ENCODE data around the gene MINDY4. TPM values are rescaled to one million over a fixed set of nuclear protein-coding genes. Genes with fewer than 3 reads are reported as not detected.

Gene MINDY4
- total and polyA plus RNA-seq, 2 of the 4 experiments (the other 2 are of a cell fraction) = 1.8 to 3.6 TPM

- no peak overlapping the region for H2AK5ac ChIP-seq (ENCODE audit: low read depth, low read length)
- H3K4me2 ChIP-seq (ENCODE audit: low read depth, low read length) = no peak overlapping the region
- no peak overlapping the region for H3K27ac ChIP-seq (ENCODE audit: insufficient read depth, low read length)
- in situ Hi-C loops (cut with MboI; ENCODE audit: low sequenced_read_pairs) = no loop called here
- ChIA-PET POLR2A (ENCODE audit: unreplicated experiment) (no interaction called here), CTCF (no interaction called here)
- H4K20me1 ChIP-seq (ENCODE audit: insufficient read depth, low read length) = no peaks in the 10 kb centered on the region
- no peaks in the 10 kb centered on the region for H3K9me3 ChIP-seq (ENCODE audit: control insufficient read depth, insufficient read depth, low read length)
- H2AFZ ChIP-seq (replicated peaks; ENCODE audit: low read length, poor library complexity) = no peak overlapping the region
- dilution Hi-C loops (cut with HindIII; ENCODE audit: low sequenced_read_pairs, unreplicated experiment) = no loop called here
- no peak overlapping the region for H2BK5ac ChIP-seq (ENCODE audit: low read depth, low read length, poor library complexity, severe bottlenecking)
- H2BK20ac ChIP-seq (ENCODE audit: low read depth, low read length) = no peak overlapping the region
- H2BK15ac ChIP-seq (ENCODE audit: low read depth, low read length) = no peak overlapping the region
- H3K23ac ChIP-seq (ENCODE audit: low read depth, low read length) = no peak overlapping the region
- TF ChIP-seq MXI1 (IDR thresholded peaks at IDR 0.05; ENCODE audit: borderline replicate concordance, low read depth, low read length) (no peak), FOS (IDR thresholded peaks at IDR 0.05; ENCODE audit: low read depth, low read length) (no peak), MAFK (IDR thresholded peaks at IDR 0.05; ENCODE audit: low read depth, low read length) (no peak), RAD21 (IDR thresholded peaks at IDR 0.05; ENCODE audit: low read length) (no peak), POLR2A (IDR thresholded peaks at IDR 0.05; ENCODE audit: low read depth, low read length) (no peak), CHD1 (IDR thresholded peaks at IDR 0.05; ENCODE audit: low read depth, low read length) (no peak), USF2 (IDR thresholded peaks at IDR 0.05; ENCODE audit: low read depth, low read length) (no peak), RCOR1 (IDR thresholded peaks at IDR 0.05; ENCODE audit: insufficient replicate concordance, low read length) (no peak), BHLHE40 (IDR thresholded peaks at IDR 0.05; ENCODE audit: low read depth, low read length) (no peak), MAZ (IDR thresholded peaks at IDR 0.05; ENCODE audit: borderline replicate concordance, low read depth, low read length) (no peak), SMC3 (IDR thresholded peaks at IDR 0.05; ENCODE audit: low read depth, low read length) (no peak), CTCF (conservative IDR thresholded peaks at IDR 0.05; ENCODE audit: low read depth, low read length) (no peak), NFE2L2 (IDR thresholded peaks at IDR 0.05; ENCODE audit: low read depth, low read length) (no peak), RFX5 (IDR thresholded peaks at IDR 0.05; ENCODE audit: low read depth, low read length) (no peak), ELK1 (IDR thresholded peaks at IDR 0.05; ENCODE audit: borderline replicate concordance, low read depth, low read length) (no peak), CEBPB (IDR thresholded peaks at IDR 0.05; ENCODE audit: low read depth, low read length) (no peak)
- H3K56ac ChIP-seq (ENCODE audit: extremely low read depth, insufficient read depth, low read length) = no peak overlapping the region
- BruUV-seq (replicated peaks) = no TSS peak
- H3K27me3 ChIP-seq (ENCODE audit: control insufficient read depth, insufficient read depth, low read length) = no peaks in the 10 kb centered on the region
- no peak overlapping the region for H3K4me3 ChIP-seq (ENCODE audit: insufficient read depth, low read depth, low read length)
- no peaks in the 10 kb centered on the region for H3K36me3 ChIP-seq (ENCODE audit: control insufficient read depth, insufficient read depth, low read length)
- no peak overlapping the region for H3K14ac ChIP-seq (replicated peaks; ENCODE audit: low read depth, low read length)
- H3K4ac ChIP-seq (ENCODE audit: low read depth, low read length) = no peak overlapping the region
- no peak for ATAC-seq (ENCODE audit: low read depth)
- H2AK9ac ChIP-seq (replicated peaks; ENCODE audit: low read depth, low read length, poor library complexity) = peak overlapping the region; percentile 44
- H3K79me1 ChIP-seq (ENCODE audit: low read depth in 1 of 2, low read length in 2 of 2) = no peaks in the 10 kb centered on the region
- DNase-seq = no peak
- intact Hi-C loops (cut with micrococcal nuclease) = no loop called here
- H4K8ac ChIP-seq (ENCODE audit: low read depth in 2 of 2, low read length in 2 of 2) = no peak overlapping the region
- H3K9ac ChIP-seq (ENCODE audit: low read depth, low read length) = no peak overlapping the region
- peaks cover 4% of the 10 kb centered on the region; the same call in 1 of the 2 replicates for H3K4me1 ChIP-seq (ENCODE audit: control insufficient read depth, insufficient read depth, low read length)
- WGBS, 2 experiments (ENCODE audit: extremely low coverage in 2 of 2, insufficient read length in 1 of 2) = 97% methylated on average over 15 of the region's 17 CpGs; no CpG with 5 or more reads in 1 of the 2 experiments
- H3K9me1 ChIP-seq (ENCODE audit: insufficient read depth, low read length) = peaks cover 8% of the 10 kb centered on the region
- H4K5ac ChIP-seq (ENCODE audit: low read depth, low read length) = no peak overlapping the region
- H4K91ac ChIP-seq (ENCODE audit: insufficient read depth, low read depth, low read length) = no peak overlapping the region
- no peak overlapping the region for H3K18ac ChIP-seq (ENCODE audit: low read depth, low read length)
- no peak overlapping the region for H2BK120ac ChIP-seq (ENCODE audit: low read depth, low read length)
These were observed 79.2 kb downstream of the MINDY4 start for GRCh38 chr7:30850426-30850825.

All from IMR-90 (cell line).